Activated CD4-positive, alpha-beta T cell treated with anti-CD3 and anti-CD28 coated beads for 24 hours (primary cell): Measurements from ENCODE around the gene KHDRBS2.

Experiments used
- DNase-seq, 2 donors: peaks; one replicate each; pipeline ENCODE4 v3.0.0-alpha.2; 2020; ENCODE audit warnings: low read depth in 2 of 2

The KHDRBS2 gene

GRCh38 chr6:62035952-62036351 lies 250.1 kb downstream of the KHDRBS2 start:
- DNase-seq = no peak

DNA sequence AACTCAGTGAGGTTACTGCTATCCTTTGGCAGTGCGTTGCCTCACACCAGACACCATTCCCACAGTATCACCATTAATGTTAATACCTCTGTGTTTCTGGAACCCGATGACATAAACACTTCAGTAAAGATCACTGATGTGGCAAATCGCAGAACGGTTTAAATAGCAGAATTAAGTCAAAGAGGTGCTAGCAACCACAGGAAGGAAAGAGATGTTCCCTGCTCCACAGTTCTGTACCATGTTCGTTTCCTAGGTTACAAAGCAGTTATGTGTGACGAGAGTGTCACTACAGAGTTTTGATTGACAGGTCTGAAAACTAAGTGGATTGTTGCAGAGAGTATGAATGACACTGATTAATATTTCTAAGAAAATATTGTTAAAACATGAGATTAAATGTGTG lies 272.3 kb downstream of the KHDRBS2 start:
- DNase-seq = no peak

DNA sequence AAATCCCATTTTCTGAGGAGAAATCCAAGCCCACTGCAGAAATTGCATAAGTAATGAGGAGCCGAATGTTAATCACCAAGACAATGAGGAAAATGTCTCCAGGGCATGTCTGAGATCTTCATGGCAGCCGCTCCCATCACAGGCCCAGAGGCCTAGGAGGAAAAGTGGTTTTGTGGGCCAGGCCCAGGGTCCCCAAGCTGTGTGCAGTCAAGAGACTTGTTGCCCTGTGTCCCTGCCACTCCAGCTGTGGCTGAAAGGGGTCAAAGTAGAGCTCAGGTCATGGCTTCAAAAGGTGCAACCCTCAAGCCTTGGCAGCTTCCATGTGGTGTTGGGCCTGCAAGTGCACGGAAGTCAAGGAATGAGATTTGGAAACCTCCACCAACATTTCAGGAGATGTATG lies 276.6 kb downstream of the KHDRBS2 start:
- no peak for DNase-seq

DNA sequence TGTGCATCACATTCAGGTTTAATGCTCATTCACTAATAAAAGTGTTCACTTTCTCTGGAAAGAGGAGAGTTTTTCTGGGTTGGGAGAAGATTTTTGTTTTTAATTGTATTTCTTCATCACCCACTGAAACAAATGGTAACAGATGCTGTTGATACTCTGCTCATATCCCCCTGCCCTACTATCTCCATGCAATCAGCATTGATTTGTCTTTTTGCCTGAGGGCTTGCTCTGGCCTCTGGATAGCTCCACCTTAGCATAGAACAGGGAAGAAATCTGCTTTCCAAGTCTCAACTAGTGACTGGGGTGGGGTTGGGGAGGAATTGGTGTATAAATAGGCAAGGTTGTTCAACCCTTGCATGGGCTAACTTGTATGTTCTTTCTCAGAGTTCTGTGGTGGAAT lies 296.4 kb downstream of the KHDRBS2 start:
- DNase-seq = no peak

GRCh38 chr6:61980622-61981021 lies 305.4 kb downstream of the KHDRBS2 start:
- DNase-seq = no peak

- no peak for DNase-seq
Observed at GRCh38 chr6:61977947-61978346, 308.1 kb downstream of the KHDRBS2 start.

DNA sequence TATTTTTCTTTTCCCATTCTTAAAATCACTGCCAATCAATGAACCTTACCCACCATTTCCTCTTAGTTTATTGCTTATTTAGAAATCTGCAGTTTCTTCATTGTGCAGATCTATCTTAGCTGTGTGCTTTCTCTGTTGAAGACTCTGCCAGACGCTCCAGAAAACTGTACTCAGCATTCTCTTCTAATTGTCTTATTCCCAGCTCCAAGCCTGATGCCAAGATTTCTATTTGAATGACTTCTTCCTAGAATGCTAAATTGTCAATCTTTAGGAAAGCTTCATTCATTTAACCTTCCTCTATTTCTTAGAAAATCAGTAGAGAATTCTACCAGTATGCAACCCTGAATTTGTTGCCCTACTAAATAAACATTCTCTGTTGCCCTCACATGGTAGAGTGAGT lies 308.9 kb downstream of the KHDRBS2 start:
- no peak for DNase-seq

DNA sequence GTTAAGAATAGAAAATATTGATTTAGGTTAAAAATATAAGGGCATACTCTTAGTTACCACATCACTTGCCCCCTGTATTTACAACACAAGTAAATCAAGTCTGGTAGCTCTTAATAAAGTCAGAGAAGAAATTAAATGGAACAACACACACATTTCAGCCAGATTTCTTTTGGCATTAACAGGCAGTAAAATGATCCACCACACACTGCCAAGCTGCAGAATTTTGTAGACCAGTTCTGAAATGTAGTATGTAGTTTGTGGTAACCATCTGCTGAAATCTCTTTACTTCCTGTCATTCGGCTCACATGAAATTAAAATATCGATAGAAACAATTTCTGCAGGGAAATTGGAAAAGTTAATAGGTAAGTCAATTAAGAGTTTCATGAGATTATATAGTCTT lies 326.8 kb downstream of the KHDRBS2 start:
- DNase-seq = no peak

GRCh38 chr6:61953851-61954250 lies 332.2 kb downstream of the KHDRBS2 start:
- DNase-seq = no peak

GRCh38 chr6:61951586-61951985 lies 334.4 kb downstream of the KHDRBS2 start:
- DNase-seq = no peak

GRCh38 chr6:61950811-61951210 lies 335.2 kb downstream of the KHDRBS2 start:
- no peak for DNase-seq

DNA sequence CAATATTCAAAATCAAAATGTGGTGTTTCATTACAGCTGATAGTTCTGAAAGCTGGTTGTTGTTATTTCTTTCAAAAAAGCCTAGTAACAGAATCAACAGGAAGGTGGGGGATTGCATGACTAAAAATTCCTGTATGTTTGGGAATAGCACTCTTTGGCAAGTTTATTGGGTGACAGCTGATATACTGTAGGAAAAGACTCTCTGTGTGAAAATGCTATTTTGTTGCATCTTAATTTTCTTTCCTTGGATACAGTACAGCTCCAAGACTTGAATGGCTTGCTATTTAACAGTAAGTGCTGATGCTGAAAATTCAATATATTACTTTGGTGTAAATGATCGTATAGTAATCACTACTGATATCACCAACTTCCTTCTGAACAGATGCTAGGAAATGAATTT lies 336.1 kb downstream of the KHDRBS2 start:
- DNase-seq = no peak

DNA sequence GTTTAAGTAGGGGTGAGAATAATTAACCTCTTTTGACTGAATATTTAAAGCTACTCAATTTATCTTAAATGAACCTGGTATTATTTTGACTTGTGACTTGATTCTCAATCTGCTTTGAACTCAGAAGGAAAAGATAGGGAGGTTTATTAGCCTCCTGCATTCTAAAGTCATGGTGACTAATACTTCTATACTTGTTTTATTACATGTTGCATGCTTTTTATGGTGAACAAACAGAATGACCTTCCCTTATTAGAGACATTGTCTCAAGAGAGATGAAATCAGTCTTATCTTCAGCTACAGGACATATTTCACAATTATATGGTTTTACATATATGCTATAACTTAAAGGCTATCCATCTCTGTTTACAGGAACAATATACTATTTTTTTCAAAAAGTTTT lies 336.9 kb downstream of the KHDRBS2 start:
- DNase-seq = no peak

DNA sequence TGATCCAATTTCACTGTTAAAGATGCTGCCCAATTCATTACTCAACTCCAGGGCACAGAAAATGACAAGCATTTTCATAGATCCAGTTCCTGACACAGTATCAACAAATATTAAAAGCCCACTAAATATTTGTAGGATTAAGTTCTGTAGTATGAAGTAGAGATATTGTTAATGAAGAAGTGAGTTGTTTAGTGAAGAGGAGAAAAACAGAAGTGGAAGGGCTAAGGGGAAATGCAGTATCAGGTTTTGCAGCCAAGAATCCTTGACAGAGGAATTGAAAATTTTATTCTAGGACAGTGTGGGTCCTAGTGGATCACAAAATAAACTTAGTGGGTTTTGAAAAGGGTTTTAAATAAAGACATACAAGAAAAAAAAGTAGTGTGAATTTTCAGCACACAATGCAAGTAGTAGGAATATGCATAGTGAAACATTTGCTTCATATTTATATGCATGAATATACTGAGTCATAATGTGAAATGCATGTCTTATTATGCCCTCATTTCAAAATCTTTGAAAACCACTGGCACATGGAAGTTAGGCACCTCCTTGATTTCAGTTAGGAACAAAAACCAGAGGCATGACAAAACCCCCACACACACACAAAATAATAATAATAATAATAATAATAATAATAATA lies 338.6 kb downstream of the KHDRBS2 start:
- DNase-seq = no peak

DNA sequence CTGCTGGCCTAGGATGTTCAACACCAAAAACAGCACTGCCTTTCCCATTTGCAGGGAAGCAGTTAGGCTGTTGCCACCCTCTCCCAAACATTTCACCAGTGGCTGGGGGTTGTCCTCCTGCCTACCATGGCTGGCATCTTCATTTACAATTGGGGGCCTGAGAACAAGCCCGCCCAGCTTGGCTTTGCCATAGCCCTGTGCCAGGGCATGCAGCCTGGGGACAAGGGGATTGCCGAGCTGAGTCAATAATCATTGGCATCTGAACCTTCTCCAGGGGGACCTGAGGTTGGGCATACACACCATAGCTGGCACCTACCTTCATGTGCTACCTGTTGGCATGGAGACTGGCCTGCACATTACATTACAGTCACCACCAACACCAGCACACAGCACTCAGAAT lies 345.1 kb downstream of the KHDRBS2 start:
- no peak for DNase-seq

- no peak for DNase-seq
Observed at GRCh38 chr6:61935242-61935846, 350.7 kb downstream of the KHDRBS2 start.

DNA sequence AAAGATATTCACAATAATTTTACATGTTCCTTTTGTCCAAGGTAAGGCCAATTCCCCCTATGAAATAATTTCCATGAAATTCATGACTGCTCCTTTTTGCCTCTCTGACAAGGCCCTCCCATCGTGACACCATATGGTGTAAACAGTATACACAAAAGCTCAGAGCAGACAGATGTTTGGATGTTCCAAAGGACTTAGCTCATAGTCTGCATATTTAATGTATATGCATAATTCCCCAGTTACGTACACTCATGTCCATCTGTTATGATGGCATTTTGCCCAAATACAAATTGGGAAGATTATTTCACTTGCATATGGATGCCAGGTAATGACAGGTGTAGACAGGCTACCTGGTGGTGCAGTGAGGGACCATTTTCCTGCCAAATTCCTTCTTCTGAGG lies 376.5 kb downstream of the KHDRBS2 start:
- DNase-seq = no peak

DNA sequence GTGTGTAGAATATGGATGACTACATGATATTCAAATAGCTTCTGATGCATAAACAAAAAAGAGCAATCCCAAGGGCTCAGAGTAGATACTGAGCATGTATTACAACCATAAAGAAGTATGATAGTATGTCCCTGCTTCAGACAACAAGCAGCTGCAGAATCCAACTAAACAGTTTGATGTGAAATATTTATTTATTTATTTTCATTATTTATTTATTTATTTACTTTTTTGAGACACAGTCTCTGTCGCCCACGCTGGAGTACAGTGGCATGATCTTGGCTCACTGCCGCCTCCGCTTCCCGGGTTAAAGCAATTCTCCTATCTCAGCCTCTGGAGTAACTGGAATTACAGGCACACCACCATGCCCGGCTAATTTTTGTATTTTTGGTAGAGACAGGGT lies 384.3 kb downstream of the KHDRBS2 start:
- DNase-seq = no peak

- DNase-seq = no peak
Observed at GRCh38 chr6:61894536-61894935, 391.5 kb downstream of the KHDRBS2 start.

- DNase-seq = no peak
Observed at GRCh38 chr6:61887423-61887822, 398.6 kb downstream of the KHDRBS2 start.

DNA sequence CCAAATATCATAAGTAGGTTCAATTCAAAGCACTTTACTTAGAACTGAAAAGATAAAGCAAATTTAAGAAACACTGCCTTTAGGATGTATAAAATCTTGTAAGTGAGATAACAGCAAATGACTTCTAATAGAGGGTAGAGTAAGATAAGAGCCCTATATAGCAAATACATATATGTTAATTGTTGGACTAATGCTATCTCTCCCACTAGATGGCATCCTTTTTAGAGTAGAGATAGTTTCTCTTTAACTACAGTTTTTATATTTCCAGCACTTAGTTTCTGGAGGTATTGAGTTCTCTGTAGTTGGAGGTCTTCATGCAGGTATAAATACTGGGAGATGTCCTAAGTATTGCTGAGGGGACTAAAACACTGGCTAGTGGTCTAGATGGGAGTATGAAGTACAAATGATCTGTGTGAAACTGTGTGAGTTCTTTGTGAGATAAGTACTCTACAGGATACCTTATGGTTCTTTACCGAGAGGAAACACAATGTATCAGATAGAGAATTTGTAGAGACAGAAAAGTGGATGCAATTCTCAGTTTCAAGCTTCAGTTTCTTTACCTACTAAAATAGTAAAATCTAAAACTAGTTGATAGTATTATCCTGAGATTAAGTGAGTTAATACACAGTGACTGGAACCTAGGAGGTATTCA lies 399.3 kb downstream of the KHDRBS2 start:
- no peak for DNase-seq

GRCh38 chr6:61869632-61870400 lies 416.2 kb downstream of the KHDRBS2 start:
- no peak for DNase-seq
